GM19452 (cell line): ENCODE data around the gene MMS19.
"Not testable (repeated sequence)": the region's sequence is repeated elsewhere in the genome, so short reads cannot be mapped to it uniquely, and the experiment has no call there.

Experiments used
- ATAC-seq: cut with Tn5 transposase; IDR thresholded peaks from one replicate; pipeline ENCODE4 v1.9.1; 2021; ENCODE audit not compliant: unreplicated experiment

Gene MMS19

GRCh38 chr10:97468781-97469180 lies 29.4 kb downstream of the MMS19 start:
- not testable (repeated sequence) for ATAC-seq

DNA sequence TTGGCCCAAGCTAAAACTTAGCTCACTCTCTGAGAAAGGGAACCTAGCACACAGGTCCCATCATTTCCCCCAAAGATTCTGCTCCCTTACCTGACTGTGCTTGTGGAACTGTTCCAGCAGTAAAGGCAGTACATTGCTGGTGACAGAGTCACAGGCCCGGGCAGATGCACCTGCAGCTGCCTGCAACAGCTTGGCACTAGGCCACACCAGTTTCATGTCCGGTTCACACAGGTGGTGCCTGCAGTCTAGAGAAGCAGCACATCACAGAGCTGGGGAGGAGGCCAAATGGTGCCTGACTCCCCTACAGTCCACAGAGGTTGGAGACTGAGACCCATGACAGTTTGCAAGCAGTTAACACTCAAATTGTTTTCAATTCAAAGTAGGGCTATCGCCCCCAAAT lies 30.1 kb downstream of the MMS19 start:
- ATAC-seq: no peak

- no peak for ATAC-seq
These were observed 31.5 kb downstream of the MMS19 start for GRCh38 chr10:97466755-97467154.

- no peak for ATAC-seq
These were observed 32.2 kb downstream of the MMS19 start for GRCh38 chr10:97465982-97466381.

GRCh38 chr10:97464226-97464625 lies 34.0 kb downstream of the MMS19 start:
- ATAC-seq: no peak

- ATAC-seq: no peak
These were observed 34.7 kb downstream of the MMS19 start for GRCh38 chr10:97463363-97464132.

- no peak for ATAC-seq
These were observed 35.9 kb downstream of the MMS19 start for GRCh38 chr10:97462309-97462708.

DNA sequence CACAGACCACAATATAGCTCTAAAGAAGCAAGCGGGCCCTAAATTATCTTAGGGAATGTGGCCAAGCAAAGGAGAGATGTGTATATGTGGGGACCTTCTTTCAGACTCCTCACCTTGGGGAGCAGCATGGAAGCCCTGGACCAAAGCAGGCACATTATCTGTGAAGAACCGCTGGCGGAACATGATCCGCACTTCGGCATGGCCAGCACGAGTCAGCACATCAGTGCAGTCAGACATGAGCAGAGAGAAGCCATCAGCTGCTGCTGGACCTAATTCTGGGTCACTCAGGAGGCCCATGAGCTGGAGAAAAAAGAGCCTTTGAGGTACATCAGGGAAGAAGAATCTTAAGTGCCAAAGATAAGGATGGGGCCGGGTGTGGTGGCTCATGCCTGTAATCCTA lies 38.3 kb downstream of the MMS19 start:
- ATAC-seq: no peak

GRCh38 chr10:97459111-97459510 lies 39.1 kb downstream of the MMS19 start:
- ATAC-seq: no peak

- ATAC-seq: no peak
These were observed 41.5 kb downstream of the MMS19 start for GRCh38 chr10:97456686-97457065.

DNA sequence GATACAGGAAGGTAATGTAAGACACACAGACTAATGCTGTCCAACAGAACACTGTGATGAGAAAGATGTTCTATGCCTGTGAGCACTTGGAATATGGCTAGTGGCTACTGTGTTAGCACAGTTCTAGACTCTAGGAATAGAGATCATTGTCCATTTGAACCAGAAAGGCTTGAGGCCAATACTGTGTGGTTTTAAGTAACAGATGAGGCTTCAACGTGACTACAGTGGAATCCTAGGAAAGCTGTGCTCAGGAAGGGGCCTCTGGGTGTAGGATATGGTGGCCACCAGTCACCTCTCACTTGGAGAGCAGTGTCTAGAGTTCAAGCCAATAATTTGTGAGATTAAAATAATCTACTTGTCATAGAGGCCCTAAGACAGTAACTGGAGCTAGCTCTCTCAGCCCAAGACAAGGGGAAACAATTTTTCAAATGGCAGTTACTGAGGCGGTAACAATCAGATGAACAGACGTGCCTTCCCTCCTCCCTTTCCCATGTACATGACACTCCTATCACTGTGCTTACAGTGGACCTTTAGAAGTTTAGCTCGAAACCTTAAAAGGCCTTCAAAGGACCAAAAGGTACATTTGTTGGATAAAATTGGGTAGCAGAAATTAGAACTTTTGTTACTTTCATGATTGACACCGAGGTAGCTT lies 42.1 kb downstream of the MMS19 start:
- ATAC-seq: no peak

DNA sequence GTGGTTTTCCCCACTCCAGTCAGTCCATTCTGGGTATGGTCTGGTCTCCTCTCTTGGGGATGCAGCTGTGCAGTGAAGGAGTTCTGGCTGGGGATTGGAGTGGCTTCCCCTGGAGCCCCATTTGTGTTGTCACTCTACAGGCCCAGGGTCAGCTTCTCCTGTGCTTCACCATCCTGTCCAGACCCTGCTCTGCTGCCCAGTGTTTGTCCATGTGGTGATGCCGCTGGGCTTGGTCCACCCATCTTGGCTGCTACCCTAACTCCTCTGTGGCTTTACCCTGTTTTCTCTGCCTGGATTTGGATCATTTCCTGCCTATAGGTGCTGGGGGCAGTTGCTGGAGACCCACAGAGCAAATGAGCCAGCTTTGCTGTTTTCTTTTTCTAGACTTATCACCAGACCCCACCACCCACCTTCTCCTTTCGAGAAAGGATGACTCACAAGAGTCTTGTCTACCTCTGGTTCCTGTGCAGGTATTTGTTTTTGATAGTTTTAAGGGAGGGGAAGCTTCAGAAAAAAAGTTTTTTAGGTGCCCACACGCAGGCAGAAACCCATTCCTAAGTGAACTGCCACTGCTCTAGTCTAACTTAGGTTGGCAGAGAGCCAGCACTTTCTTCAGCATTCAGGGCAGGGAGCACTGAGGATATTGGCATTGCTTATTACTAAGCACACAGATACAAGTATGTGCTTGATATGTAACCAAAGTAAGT lies 43.7 kb downstream of the MMS19 start:
- no peak for ATAC-seq

DNA sequence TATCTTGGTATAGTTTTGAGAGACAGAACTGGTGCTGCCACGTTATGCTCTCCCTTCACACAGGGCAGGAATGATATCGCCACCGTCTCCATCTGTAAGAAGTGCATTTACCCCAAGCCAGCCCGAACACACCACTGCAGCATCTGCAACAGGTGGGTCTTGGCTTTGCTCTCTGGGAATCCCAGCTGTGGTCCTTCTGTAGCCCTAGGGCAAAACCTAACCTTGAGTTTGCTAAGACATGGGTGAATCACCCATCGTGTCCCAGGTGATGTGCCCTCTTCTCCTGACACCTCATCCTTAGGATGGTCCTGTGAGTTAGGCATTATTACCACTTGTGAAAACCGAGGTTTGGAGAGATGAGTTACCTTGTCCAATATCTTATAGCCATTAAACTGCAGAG lies 45.9 kb downstream of the MMS19 start:
- ATAC-seq: no peak

DNA sequence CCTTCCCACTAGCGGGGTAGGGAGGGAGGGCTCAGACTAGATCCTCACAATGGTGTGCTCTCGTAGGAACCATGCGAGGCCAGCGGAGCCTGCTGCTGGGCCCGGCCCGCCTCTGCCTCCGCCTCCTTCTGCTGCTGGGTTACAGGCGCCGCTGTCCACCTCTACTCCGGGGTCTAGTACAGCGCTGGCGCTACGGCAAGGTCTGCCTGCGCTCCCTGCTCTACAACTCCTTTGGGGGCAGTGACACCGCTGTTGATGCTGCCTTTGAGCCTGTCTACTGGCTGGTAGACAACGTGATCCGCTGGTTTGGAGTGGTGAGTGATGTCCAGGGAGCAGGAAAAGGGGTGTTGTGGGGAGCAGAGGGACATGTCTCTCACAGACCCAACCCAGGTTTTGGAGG lies 46.6 kb downstream of the MMS19 start:
- no peak for ATAC-seq

DNA sequence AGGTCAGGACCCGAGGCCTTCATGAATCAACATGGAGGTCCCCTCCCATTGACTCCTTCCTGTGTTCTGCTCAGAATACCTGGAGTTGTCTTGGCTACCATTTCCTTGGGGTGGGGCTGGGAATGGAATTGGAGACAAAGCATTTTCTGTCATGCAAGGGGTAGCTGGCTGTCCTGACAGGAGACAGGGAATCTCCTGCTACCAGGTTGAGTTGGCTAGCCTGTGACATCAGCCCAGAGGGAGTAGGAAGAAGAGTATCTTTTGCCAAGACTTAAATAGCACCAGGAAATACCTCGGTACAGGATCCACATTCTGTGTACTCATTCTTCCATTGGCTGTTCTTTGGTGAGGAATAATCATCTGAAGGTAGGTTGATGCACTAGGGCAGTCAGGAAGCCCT lies 47.4 kb downstream of the MMS19 start:
- ATAC-seq: no peak

- ATAC-seq: peak; percentile 95
These were observed 52.2 kb downstream of the MMS19 start, which contains the start of the genes EXOSC1 and ZDHHC16 for GRCh38 chr10:97445722-97446639. TSS of gene EXOSC1 (minus strand) at chr10:97446006. CDS start at chr10:97445985, 21 bp downstream. TSS of gene ZDHHC16 (plus strand) at chr10:97446175. CDS start at chr10:97451676, 5,501 bp downstream.

- peak; percentile 3 for ATAC-seq
These were observed 52.9 kb downstream of the MMS19 start for GRCh38 chr10:97445357-97445721.

DNA sequence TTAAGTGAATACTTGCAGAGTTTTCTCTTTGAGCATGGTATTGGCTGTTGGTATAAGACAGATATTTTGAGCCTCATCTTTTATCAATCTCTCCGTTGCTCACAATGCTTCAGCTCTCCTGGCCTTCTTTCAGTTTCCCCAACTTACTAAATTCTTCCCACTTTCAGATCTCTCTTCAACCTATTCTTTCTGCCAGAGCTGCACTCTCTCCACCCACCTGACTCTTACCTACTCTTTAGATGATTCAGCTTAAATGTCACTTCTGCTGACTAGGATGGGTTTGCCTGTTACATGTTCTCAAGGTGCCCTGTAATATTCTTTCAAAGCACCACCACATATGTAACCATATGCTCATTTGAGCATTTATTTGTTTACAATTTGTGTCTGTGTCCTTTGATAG lies 54.0 kb downstream of the MMS19 start:
- no peak for ATAC-seq

- ATAC-seq: no peak
These were observed 55.9 kb downstream of the MMS19 start for GRCh38 chr10:97442277-97442676.

DNA sequence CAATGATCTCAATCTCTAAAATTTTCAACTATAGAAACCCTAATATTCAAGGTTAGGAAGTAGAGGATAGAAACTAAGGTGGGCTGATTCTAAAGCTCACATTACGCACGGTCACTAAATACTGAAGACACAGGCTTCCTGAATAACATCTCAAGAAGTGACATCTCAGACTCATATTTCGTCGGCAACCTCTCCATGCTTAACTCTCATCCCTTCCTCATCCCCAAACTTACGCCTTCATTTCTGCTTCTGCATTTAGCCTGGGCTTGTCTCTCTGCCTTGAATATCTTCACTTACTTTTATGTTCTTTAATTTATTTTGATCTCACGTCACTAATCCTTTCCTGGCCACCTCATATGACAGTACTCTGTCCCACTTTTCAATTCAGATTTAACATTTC lies 63.0 kb downstream of the MMS19 start:
- ATAC-seq: no peak

DNA sequence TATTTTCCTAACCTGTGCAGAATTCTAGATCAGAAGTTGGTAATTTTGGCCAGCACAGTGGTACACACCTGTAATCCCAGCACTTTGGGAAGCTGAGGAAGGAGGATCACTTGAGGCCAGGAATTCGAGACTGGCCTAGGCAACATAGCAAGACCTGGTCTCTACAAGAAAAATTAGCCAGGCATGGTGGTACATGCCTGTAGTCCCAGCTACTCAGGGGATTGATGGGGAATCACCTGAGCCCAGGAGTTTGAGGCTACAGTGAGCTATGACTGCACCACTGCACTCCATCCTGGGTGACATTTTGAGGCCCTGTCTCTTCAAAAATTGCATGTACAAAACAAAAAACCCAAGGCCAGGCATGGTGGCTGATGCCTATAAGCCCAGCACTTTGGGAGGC lies 63.7 kb downstream of the MMS19 start:
- ATAC-seq: no peak
